Chondrocyte (in vitro differentiated cells): ENCODE data around the gene NEDD4L. TPM values are rescaled to one million over a fixed set of nuclear protein-coding genes. Genes with fewer than 3 reads are reported as not detected.

Experiments used
- DNase-seq: peaks from one replicate; pipeline ENCODE4 v3.0.0; 2021; ENCODE audit warnings: mixed read lengths, low spot score
- H3K27ac Mint-ChIP-seq: one replicate; pipeline ENCODE4 v1.8.0; 2021; ENCODE audit warnings: mild to moderate bottlenecking, moderate library complexity, mixed read lengths; ENCODE audit not compliant: unreplicated experiment
- H3K27me3 Mint-ChIP-seq: 2 replicates; pipeline ENCODE4 v1.8.0; 2021; ENCODE audit warnings: low read depth, mixed read lengths
- H3K36me3 Mint-ChIP-seq: 2 replicates; pipeline ENCODE4 v1.8.0; 2021; ENCODE audit warnings: low read depth, mixed read lengths
- H3K4me1 Mint-ChIP-seq: 2 replicates; pipeline ENCODE4 v1.8.0; 2021; ENCODE audit warnings: low read depth, mild to moderate bottlenecking, mixed read lengths
- H3K4me3 Mint-ChIP-seq: one replicate; pipeline ENCODE4 v1.8.0; 2021; ENCODE audit warnings: mild to moderate bottlenecking, moderate library complexity, mixed read lengths; ENCODE audit not compliant: unreplicated experiment
- H3K9me3 Mint-ChIP-seq: 2 replicates; pipeline ENCODE4 v1.8.0; 2021; ENCODE audit warnings: low read depth, mixed read lengths
- CTCF ChIP-seq: fragments of 200-600 bp; sonication (generic); IDR thresholded peaks from 2 replicates; pipeline ENCODE4 v1.5.0; 2021; ENCODE audit warnings: antibody characterized with exemption, mild to moderate bottlenecking, moderate library complexity
- total RNA-seq: library from RNA; stranded (reverse); gene quantifications from 3 replicates; pipeline ENCODE4 v1.2.1, GENCODE V29; 2021

NEDD4L gene
- total RNA-seq, 1 donor from 2014 or later = 25.8 TPM

- Mint-ChIP-seq H3K27ac (no peak overlapping the region), H3K27me3 (no peaks in the 10 kb centered on the region), H3K9me3 (no peaks in the 10 kb centered on the region), H3K36me3 (no peaks in the 10 kb centered on the region), H3K4me3 (no peak overlapping the region), H3K4me1 (peaks cover 8% of the 10 kb centered on the region)
- DNase-seq = no peak
- TF ChIP-seq CTCF = no peak
Measured at GRCh38 chr18:58101291-58101794, 57.3 kb downstream of the NEDD4L start.

GRCh38 chr18:58102018-58102417 lies 58.0 kb downstream of the NEDD4L start:
- Mint-ChIP-seq H3K4me3 (no peak overlapping the region), H3K27ac (no peak overlapping the region), H3K36me3 (no peaks in the 10 kb centered on the region), H3K4me1 (peaks cover 8% of the 10 kb centered on the region), H3K27me3 (no peaks in the 10 kb centered on the region), H3K9me3 (no peaks in the 10 kb centered on the region)
- no peak for TF ChIP-seq CTCF
- no peak for DNase-seq

GRCh38 chr18:58102875-58103274 lies 58.8 kb downstream of the NEDD4L start:
- no peak for TF ChIP-seq CTCF
- Mint-ChIP-seq H3K9me3 (no peaks in the 10 kb centered on the region), H3K4me3 (no peak overlapping the region), H3K27ac (no peak overlapping the region), H3K4me1 (peaks cover 8% of the 10 kb centered on the region), H3K36me3 (no peaks in the 10 kb centered on the region), H3K27me3 (no peaks in the 10 kb centered on the region)
- DNase-seq = no peak

GRCh38 chr18:58103339-58103985 lies 59.4 kb downstream of the NEDD4L start:
- Mint-ChIP-seq H3K36me3 (no peaks in the 10 kb centered on the region), H3K27ac (no peak overlapping the region), H3K27me3 (no peaks in the 10 kb centered on the region), H3K9me3 (no peaks in the 10 kb centered on the region), H3K4me3 (no peak overlapping the region), H3K4me1 (peaks cover 8% of the 10 kb centered on the region)
- DNase-seq = no peak
- no peak for TF ChIP-seq CTCF

GRCh38 chr18:58104096-58104495 lies 60.1 kb downstream of the NEDD4L start:
- no peak overlapping the region for H3K4me3 Mint-ChIP-seq
- no peaks in the 10 kb centered on the region for H3K36me3 Mint-ChIP-seq
- TF ChIP-seq CTCF = no peak
- DNase-seq = no peak
- peaks cover 8% of the 10 kb centered on the region for H3K4me1 Mint-ChIP-seq
- no peak overlapping the region for H3K27ac Mint-ChIP-seq
- H3K27me3 Mint-ChIP-seq = no peaks in the 10 kb centered on the region
- H3K9me3 Mint-ChIP-seq = no peaks in the 10 kb centered on the region
